Measurements from ENCODE around the gene DCST2.

DNA sequence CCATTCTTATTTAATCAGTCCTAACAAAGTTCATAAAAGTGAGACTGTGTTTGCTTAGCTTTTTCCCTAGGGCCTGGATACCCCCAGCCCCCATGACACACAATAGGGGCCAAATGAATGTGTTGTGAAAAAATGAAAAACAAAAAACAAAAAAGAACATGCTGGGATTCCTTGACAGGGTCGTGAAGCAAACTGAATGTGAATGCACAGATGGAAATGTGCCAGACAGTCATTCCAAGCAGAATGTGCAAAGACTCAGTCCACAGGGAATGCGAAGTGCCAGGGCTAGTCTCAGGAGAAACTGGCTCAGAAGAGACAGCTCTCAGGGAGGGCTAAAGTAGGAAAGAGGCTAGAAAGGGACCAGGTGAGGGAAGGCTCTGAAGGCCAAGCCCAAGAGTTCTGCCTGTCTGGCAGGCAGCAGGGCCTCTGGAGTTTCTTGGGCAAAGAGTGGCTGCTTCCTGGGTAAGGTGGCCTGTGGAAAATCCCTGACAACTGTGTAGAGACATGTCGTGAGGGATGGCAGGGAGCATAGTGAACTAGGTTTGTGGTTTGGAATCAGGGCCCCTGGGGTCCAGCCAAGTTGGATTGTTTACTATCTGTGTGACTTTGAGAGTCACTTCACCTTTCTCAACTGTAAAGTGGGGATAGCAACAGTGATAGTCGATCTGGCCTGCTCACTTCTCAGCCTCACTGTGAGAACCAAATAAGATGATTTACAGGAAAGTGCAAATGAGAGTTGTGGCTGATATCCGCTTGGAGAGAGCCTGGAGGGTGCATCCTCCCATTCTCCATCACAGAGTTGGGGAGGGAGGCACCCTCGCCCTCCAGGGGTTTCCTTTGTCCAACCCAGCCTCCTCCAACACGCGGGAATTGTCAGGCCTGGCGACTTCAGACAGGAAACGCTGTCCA, 16.3 kb upstream of the DCST2 start:
- TF ChIP-seq, protein P1, sequence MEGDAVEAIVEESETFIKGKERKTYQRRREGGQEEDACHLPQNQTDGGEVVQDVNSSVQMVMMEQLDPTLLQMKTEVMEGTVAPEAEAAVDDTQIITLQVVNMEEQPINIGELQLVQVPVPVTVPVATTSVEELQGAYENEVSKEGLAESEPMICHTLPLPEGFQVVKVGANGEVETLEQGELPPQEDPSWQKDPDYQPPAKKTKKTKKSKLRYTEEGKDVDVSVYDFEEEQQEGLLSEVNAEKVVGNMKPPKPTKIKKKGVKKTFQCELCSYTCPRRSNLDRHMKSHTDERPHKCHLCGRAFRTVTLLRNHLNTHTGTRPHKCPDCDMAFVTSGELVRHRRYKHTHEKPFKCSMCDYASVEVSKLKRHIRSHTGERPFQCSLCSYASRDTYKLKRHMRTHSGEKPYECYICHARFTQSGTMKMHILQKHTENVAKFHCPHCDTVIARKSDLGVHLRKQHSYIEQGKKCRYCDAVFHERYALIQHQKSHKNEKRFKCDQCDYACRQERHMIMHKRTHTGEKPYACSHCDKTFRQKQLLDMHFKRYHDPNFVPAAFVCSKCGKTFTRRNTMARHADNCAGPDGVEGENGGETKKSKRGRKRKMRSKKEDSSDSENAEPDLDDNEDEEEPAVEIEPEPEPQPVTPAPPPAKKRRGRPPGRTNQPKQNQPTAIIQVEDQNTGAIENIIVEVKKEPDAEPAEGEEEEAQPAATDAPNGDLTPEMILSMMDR (IDR thresholded peaks at IDR 0.05; ENCODE audit: poor library complexity, severe bottlenecking), result no peak
- no peak for TF ChIP-seq RAD21 (conservative IDR thresholded peaks at IDR 0.05)

All from neural cell (in vitro differentiated cells).